A204.1 (cell line): Measurements from ENCODE around the gene TPK1.
"Not testable (repeated sequence)": the region's sequence is repeated elsewhere in the genome, so short reads cannot be mapped to it uniquely, and the experiment has no call there.

Experiments used
- FAIRE-seq: peaks from 2 replicates; lab custom pipeline; 2012; peaks lifted over from hg19 to GRCh38; lab: Jason Lieb, UNC

Gene TPK1

DNA sequence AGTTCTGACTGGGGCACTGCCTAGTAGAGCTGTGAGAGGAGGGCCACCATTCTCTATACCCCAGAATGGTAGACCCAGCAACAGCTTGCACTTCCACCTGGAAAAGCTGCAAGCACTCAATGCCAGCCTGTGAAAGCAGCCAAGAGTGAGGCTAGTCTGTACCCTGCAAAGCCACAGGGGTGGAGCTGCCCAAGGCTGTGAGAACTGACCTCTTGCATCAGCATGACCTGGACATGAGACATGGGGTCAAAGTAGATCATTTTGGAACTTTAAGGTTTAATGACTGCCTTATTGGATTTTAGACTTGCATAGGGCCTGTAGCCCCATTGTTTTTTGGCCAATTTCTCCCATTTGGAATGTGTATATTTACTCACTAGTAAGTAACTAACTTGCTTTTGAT, 206.3 kb downstream of the TPK1 start:
- no peak for FAIRE-seq

DNA sequence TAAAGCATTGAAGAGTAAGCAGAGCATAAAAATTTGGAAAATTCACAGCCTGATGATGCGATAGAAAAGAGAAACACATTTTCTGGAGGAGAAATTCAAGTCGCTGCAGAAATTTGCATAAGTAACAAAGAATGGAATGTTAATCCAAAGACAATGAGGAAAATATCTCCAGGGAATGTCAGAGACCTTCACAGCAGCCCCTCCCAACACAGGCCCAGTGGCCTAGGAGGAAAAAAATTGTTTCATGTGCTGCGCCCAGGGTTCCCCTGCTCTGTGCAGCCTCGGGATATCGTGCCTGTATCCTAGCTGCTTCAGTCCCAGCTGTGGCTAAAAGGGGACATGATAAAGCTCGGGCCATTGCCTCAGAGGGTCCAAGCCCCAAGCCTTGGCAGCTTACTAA, 206.8 kb downstream of the TPK1 start:
- FAIRE-seq: no peak

- FAIRE-seq: no peak
These were observed 207.7 kb downstream of the TPK1 start for GRCh38 chr7:144628176-144628575.

DNA sequence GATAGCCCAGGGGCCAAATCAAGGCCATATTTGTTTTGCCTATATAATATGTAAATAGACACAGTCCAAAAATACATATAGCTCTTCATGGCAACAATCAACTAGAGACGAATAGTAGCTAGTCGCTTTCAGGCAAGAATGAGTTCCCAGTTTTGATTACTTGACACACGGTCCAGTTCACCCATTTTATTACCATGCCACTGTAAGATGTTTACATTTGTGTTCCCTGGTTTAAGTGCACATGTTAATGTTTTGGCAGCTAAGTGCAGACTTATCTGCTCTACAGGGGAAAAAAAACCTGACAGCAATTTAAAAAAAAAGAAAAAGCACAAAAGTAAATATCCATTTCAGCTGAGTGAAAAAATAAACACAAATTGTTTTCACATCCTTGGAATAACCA, 213.1 kb downstream of the TPK1 start:
- FAIRE-seq: no peak

DNA sequence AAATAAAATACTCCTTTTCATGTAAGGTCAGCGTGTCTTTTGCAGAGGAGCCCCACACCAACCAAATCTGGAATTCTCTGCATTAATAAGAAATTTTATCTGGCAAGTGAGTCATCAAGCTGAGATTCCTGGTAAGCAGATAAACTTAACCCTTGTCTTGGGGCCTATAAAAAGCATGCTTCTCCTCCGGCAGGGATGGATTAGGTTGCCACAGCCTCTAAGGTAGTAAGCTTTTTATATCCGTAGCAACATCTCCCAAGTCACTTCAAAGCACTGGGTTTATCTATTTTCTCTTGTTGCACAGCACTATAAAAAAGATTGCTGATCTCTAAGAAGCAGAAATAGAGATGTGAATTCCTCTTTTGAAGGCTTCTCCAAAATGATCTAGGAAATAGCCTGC, 229.6 kb downstream of the TPK1 start:
- FAIRE-seq: no peak

GRCh38 chr7:144596953-144597352, 238.9 kb downstream of the TPK1 start:
- FAIRE-seq: no peak

DNA sequence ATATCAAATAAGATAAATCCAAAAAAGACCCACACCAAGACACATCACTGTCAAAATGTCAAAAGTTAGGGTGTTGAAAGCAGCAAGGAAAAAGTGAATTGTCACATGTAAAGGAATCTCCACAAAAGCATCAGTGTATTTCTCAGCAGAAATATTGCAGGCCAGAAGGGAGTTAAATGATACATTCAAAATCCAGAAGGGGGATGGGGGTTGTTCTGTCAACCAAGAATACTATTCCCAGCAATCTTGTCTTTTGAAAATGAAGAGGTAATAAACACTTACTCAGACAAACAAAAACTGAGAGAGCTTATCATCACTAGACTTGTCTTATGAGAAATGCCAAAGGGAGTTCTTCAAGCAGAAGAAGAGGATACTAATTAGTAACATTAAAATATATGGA, 241.3 kb downstream of the TPK1 start:
- no peak for FAIRE-seq

- no peak for FAIRE-seq
These were observed 247.2 kb downstream of the TPK1 start for GRCh38 chr7:144588559-144589051.

DNA sequence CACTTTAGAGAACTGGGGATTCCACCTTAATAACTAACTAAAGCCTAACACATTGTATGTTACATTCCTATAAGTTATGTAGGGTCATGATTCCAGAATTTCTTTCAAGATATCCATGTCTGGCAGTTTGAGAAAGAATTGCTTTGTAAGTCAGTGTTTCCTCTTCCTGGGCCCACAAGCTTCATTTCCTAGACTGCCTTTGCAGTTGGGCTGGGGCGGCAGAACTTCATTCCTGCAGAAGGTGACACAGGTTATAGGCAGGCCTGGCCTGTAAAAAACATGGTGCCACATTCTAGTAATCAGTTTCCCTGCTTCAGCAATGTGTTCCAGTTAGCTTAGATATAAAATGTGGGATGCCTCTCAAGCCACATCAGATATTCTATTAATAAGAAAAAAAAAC, 248.2 kb downstream of the TPK1 start:
- FAIRE-seq: no peak

GRCh38 chr7:144584726-144585125, 251.1 kb downstream of the TPK1 start:
- no peak for FAIRE-seq

GRCh38 chr7:144579687-144580086, 256.2 kb downstream of the TPK1 start:
- no peak for FAIRE-seq

DNA sequence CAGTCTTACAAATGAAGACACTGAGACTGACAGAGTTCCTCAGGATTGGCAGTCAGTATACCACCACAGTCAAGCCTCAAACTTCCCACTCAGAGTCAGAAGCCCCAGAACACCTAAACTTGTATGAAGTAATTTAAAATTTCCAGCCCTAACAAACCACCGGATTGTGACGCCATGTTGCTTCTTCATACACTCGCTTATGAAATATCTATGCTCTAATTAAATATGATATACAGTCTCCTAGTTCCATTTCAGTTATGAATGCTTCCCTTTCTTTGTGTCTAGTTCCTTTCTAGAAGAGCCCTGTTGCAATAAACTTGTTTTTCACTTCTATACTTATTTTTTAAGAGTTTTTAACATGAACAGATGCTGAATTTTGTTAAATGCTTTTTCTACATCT, 260.4 kb downstream of the TPK1 start:
- no peak for FAIRE-seq

DNA sequence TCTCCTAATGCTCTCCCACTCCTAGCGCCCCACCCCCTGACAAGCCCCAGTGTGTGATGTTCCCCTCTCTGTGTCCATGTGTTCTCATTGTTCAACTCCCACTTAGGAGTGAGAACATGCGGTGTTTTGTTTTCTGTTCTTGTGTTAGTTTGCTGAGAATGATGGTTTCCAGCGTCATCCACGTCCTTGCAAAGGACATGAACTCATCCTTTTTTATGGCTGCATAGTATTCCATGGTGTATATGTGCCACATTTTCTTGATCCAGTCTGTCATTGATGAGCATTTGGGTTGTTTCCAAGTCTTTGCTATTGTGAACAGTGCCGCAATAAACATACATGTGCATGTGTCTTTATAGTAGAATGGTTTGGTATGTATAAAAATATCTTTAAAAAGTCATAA, 261.1 kb downstream of the TPK1 start:
- not testable (repeated sequence) for FAIRE-seq

DNA sequence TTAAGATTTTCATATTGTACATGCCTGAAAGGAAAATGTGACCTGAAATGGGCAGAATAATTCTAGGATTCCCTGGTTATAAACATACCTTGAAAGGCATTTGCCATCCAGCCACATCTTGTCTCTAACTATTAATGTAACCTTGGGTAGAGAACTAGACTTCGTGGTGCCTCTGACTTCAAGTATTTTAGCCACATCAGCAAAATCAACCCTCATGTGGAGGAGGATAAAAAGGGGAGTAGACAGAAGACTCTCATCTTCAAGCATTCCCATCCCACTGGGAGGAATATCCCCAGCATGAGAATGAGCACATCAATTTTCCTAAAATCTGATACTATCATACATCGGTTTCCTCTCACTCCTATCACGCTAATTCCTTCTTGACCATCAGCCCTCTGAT, 267.6 kb downstream of the TPK1 start:
- FAIRE-seq: no peak

GRCh38 chr7:144565586-144565985, 270.3 kb downstream of the TPK1 start:
- no peak for FAIRE-seq

DNA sequence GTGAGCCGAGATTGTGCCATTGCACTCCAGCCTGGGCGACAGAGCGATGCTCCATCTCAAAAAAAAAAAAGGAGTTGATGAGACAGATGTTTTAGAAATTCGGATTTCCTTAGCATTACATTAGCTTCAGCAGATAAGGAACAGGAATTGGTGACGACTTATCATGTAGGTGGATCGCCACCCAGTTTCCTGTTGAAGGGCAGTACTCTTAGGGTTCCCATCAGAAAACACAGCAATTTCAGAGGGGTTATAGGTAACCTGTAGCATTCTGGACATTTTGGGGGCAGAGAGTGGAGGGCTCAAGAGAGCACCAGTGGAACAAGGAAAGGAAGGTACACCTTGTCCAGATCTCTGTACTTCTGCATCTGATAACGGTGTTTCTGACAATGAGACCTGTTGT, 286.0 kb downstream of the TPK1 start:
- no peak for FAIRE-seq

GRCh38 chr7:144548556-144548955, 287.3 kb downstream of the TPK1 start:
- FAIRE-seq: no peak

DNA sequence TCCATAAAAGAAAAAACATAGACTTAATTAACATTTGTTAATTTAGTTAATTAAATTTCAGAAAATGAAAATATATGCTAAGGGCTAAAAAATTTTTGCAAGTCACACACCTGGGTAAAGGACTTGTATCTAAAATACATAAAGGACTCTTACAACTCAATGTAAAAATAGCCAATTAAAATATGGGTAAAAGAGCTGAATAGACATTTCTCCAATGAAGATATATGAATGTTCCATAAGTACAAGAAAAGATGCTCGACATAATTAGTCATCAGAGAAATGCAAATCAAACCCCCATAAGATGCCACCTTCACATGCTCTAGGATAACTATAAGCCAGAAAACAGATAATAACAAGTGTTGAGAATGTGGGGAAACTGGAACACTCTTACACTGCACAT, 288.0 kb downstream of the TPK1 start:
- no peak for FAIRE-seq

GRCh38 chr7:144546782-144547181, 289.1 kb downstream of the TPK1 start:
- FAIRE-seq: no peak

DNA sequence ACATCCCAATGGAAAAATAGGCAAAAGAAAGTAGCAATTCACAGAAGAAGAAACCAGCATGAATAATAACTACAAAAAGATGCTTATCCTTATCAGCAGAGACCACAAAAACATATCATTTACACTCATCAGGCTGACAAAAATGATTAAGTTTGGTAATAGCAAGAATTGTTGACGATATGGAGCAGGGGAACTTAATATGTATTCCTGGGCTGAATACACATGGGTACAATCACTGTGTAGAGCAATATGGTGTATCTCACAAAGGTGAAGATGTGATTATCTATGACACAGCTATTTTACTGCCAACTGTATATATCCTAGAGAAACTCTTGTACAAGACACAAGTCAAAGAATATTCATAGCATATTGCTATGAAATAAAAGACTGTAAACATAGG, 290.5 kb downstream of the TPK1 start:
- no peak for FAIRE-seq

GRCh38 chr7:144534655-144535395, 301.0 kb downstream of the TPK1 start:
- FAIRE-seq: no peak

DNA sequence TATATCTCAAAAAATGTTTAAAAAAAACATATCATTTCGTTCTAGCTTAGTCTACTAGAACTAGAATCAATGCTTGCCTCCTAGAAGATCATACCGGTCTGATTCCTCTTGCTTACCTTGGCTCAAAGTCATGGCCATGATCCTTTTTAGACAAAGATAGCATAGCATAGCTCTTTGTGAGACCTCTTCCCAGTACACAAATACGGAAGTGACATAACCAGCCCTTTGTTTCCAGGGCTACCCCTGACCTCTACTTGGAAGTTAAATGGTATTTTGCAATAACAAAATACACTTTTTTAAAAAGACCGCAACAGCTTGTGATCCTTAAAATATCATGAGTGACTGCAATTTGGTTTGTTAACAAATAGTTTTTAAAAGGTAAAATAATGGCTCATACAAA, 301.7 kb downstream of the TPK1 start:
- FAIRE-seq: no peak

- FAIRE-seq: no peak
These were observed 304.7 kb downstream of the TPK1 start for GRCh38 chr7:144531181-144531580.

DNA sequence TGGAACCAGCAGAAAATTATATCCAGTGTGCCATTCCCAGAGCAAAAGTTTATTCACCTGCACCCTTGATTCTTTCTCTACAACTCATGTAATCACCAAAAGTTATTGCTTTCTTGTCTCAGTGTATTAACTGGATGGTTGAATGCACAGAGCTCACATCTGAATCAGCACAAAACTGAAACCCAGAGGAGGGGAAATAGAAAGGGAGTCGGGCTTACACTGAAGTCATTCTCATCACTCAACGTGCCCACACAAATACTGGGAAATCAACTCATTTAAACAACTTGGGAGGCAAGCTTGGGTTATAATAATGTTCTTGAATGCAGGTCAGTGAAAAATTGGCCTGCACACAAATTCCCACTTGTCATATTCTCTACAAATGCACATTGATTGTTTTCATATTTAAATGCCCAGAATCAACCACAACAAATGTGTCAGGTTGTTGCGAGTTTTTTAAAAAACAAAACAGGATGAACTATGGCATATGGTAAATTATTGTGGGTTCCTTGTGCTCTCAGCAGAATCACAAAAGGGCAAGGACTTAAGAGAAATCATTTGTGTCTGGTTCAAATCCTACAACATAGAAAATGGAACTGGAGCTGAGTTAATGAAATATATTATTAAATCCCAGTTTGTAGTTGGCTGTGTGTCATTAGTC, 306.5 kb downstream of the TPK1 start:
- no peak for FAIRE-seq
